Measurements from ENCODE around the gene RIMKLB.

Gene RIMKLB

DNA sequence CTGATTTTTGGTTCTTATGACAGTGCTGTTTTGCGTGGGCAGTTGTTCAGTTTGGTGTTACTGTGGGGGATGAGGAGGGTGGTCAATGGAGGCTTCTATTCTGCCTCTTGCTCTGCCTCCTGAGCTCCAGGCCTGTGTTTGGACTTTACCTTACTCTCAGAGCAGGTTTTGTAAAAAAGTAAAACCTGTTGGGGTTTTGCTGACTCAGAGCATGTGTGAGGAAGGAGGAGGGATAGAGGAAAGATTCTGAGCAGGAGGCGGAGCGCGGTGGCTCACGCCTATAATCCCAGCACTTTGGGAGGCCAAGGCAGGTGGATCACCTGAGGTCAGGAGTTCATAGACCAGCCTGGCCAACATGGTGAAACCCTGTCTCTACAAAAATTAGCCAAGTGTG lies 131.3 kb downstream of the RIMKLB start:
- Histone ChIP-seq H3K36me3 (ENCODE audit: control insufficient read depth, insufficient read depth, low read length) (no peaks in the 10 kb centered on the region), H3K4me3 (ENCODE audit: low read length) (no peak overlapping the region), H3K9ac (ENCODE audit: low read length) (no peak overlapping the region), H3K27me3 (ENCODE audit: control insufficient read depth, insufficient read depth, low read length) (peaks cover 2% of the 10 kb centered on the region), H3K4me1 (ENCODE audit: control insufficient read depth, insufficient read depth, low read length) (no peaks in the 10 kb centered on the region), H3K27ac (ENCODE audit: low read depth, low read length) (no peak overlapping the region)

DNA sequence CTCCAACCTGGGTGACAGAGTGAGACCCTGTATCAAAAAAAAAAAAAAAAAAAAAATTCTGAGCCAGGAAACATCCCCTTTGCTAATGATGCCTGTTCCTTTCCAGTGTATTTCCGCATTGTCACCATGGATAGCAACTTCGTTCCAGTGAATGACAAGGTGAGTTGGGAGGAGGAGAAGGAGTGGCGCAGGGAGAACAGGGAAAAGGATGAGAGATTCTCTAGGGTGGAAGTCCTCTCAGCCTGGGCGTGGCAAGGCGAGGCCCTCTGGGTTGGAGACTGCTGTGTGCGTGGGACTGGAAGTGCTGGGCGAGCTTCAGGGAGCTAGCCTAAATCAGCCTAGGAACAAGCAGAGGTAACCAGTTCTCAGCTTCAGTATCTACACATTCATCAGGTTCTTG lies 131.8 kb downstream of the RIMKLB start:
- Histone ChIP-seq H3K9ac (ENCODE audit: low read length) (no peak overlapping the region), H3K36me3 (ENCODE audit: control insufficient read depth, insufficient read depth, low read length) (no peaks in the 10 kb centered on the region), H3K4me3 (ENCODE audit: low read length) (no peak overlapping the region), H3K4me1 (ENCODE audit: control insufficient read depth, insufficient read depth, low read length) (no peaks in the 10 kb centered on the region), H3K27me3 (ENCODE audit: control insufficient read depth, insufficient read depth, low read length) (peaks cover 2% of the 10 kb centered on the region), H3K27ac (ENCODE audit: low read depth, low read length) (no peak overlapping the region)

DNA sequence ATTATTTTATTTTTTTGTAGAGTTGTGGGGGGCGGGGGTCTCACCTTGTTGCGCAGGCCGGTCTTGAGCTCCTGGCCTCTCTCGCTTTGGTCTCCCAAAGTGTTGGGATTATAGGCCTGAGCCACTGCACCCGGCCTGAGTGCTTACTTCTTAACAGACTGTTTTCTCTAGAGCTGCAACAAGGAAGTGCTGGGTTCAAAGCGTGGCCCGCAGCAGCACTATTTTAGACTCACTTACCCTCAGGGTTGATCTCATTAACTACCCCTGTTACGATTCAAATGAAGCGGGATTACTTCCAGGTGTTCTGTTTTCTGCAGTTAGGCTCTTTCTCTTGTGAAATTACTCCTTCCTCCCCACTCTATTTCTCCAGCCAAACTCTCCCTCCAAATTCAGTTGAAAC lies 133.3 kb downstream of the RIMKLB start:
- H3K4me1 ChIP-seq (ENCODE audit: control insufficient read depth, insufficient read depth, low read length) = no peaks in the 10 kb centered on the region
- peaks cover 2% of the 10 kb centered on the region for H3K27me3 ChIP-seq (ENCODE audit: control insufficient read depth, insufficient read depth, low read length)
- H3K36me3 ChIP-seq (ENCODE audit: control insufficient read depth, insufficient read depth, low read length) = no peaks in the 10 kb centered on the region

DNA sequence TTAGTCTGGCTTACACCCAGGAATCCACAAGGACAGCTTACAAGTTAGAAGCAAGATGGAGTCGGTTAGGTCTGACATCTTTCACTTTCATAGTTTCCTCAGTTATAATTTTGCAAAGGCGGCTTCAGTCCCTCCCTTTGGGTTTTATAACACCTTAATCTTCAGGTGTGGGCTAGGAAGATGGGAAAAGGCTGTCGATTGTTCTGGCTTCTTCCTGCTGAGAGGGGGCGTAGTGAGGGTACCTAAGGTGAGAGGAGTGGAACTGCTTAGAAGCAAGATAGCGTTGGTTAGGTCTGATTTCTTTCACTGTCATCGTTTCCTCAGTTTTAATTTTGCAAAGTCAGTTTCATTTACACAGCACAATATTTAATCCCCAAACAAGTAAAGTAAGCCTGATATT lies 134.7 kb downstream of the RIMKLB start:
- peaks cover 2% of the 10 kb centered on the region for H3K27me3 ChIP-seq (ENCODE audit: control insufficient read depth, insufficient read depth, low read length)
- H3K36me3 ChIP-seq (ENCODE audit: control insufficient read depth, insufficient read depth, low read length) = no peaks in the 10 kb centered on the region
- no peak overlapping the region for H3K27ac ChIP-seq (ENCODE audit: low read depth, low read length)
- no peaks in the 10 kb centered on the region for H3K4me1 ChIP-seq (ENCODE audit: control insufficient read depth, insufficient read depth, low read length)
- no peak overlapping the region for H3K4me3 ChIP-seq (ENCODE audit: low read length)
- no peak overlapping the region for H3K9ac ChIP-seq (ENCODE audit: low read length)

More for the DNA sequence above, 133.3 kb downstream of the RIMKLB start:
- Histone ChIP-seq H3K27ac (ENCODE audit: low read depth, low read length) (no peak overlapping the region), H3K9ac (ENCODE audit: low read length) (no peak overlapping the region), H3K4me3 (ENCODE audit: low read length) (no peak overlapping the region)
